NCI-H1092 treated with DMSO at 0.1 percent for 48 hours (cell line): ENCODE measurements around the gene CST3.
"Not testable (repeated sequence)": the region's sequence is repeated elsewhere in the genome, so short reads cannot be mapped to it uniquely, and the experiment has no call there.

Experiments used
- DNase-seq: peaks from one replicate; lab custom pipeline; 2025; lab: John Stamatoyannopoulos, UW

The CST3 gene

GRCh38 chr20:23628402-23629016 lies 9.2 kb downstream of the CST3 start:
- DNase-seq: no peak

GRCh38 chr20:23627501-23627900 lies 10.3 kb downstream of the CST3 start:
- DNase-seq: no peak

- no peak for DNase-seq
These were observed 11.6 kb downstream of the CST3 start for GRCh38 chr20:23626040-23626620.

- DNase-seq: no peak
These were observed 12.4 kb downstream of the CST3 start for GRCh38 chr20:23625236-23625964.

- no peak for DNase-seq
These were observed 13.4 kb downstream of the CST3 start for GRCh38 chr20:23624324-23624691.

- no peak for DNase-seq
These were observed 14.0 kb downstream of the CST3 start for GRCh38 chr20:23623666-23624323.

GRCh38 chr20:23622839-23623343 lies 14.9 kb downstream of the CST3 start:
- DNase-seq: no peak

GRCh38 chr20:23622401-23622800 lies 15.4 kb downstream of the CST3 start:
- not testable (repeated sequence) for DNase-seq

- DNase-seq: not testable (repeated sequence)
These were observed 16.9 kb downstream of the CST3 start for GRCh38 chr20:23620670-23621386.

- no peak for DNase-seq
These were observed 23.6 kb downstream of the CST3 start for GRCh38 chr20:23614163-23614562.

GRCh38 chr20:23613676-23614075 lies 24.1 kb downstream of the CST3 start:
- no peak for DNase-seq

- DNase-seq: no peak
These were observed 25.4 kb downstream of the CST3 start for GRCh38 chr20:23612396-23612795.

- DNase-seq: no peak
These were observed 28.2 kb downstream of the CST3 start for GRCh38 chr20:23609486-23610109.

GRCh38 chr20:23608251-23608846 lies 29.4 kb downstream of the CST3 start:
- no peak for DNase-seq

GRCh38 chr20:23607497-23608245 lies 30.1 kb downstream of the CST3 start:
- DNase-seq: no peak

- DNase-seq: peak; percentile 54
These were observed 31.1 kb downstream of the CST3 start for GRCh38 chr20:23606652-23607049.

GRCh38 chr20:23605867-23606651 lies 31.7 kb downstream of the CST3 start, which contains the start of gene CST9:
CST9 (minus strand) TSS chr20:23605917; CDS start chr20:23605864, 53 bp downstream.
- DNase-seq: no peak

GRCh38 chr20:23604306-23604705 lies 33.4 kb downstream of the CST3 start:
- no peak for DNase-seq

GRCh38 chr20:23603321-23603720 lies 34.4 kb downstream of the CST3 start:
- no peak for DNase-seq
